GM12874 (cell line): ENCODE measurements around the gene NTRK2.

Experiments used
- TF ChIP-seq, protein P1 (sequence below): IDR thresholded peaks from 2 replicates; pipeline ENCODE4 v1.5.1; 2011; ENCODE audit warnings: low read depth, mild to moderate bottlenecking, control low read depth, low read length, moderate library complexity; ENCODE audit not compliant: insufficient read depth

Gene NTRK2

DNA sequence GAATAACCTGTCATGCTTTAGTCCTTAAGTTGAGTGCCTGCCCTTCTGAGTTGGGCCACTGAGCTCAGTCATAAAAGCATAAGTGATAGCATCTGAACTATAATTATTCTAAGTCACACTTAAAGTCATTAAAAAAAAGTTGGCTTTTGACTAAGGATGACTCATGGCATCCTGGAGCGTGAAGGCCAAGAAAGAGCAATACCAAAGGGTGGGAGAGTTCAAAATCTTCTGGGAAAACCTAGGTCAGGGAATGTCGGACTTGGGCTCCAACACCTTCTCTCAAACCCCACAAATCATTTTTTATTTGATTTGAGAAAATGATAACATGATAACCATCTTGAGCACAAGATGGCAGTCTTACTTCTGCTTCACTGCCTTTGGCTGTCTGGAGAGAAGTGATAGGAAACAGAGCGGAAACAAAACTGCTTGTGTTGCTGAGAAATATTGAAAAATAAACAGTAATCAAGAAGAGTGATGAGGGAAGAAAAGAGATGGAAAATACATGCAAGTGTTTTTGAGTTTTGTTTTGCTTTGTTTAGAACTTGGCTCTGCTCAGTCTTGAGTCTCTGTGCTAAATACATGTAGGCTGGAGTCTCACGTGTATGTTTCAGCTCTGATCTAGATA is 16.9 kb upstream of the NTRK2 start:
- TF ChIP-seq, protein P1, sequence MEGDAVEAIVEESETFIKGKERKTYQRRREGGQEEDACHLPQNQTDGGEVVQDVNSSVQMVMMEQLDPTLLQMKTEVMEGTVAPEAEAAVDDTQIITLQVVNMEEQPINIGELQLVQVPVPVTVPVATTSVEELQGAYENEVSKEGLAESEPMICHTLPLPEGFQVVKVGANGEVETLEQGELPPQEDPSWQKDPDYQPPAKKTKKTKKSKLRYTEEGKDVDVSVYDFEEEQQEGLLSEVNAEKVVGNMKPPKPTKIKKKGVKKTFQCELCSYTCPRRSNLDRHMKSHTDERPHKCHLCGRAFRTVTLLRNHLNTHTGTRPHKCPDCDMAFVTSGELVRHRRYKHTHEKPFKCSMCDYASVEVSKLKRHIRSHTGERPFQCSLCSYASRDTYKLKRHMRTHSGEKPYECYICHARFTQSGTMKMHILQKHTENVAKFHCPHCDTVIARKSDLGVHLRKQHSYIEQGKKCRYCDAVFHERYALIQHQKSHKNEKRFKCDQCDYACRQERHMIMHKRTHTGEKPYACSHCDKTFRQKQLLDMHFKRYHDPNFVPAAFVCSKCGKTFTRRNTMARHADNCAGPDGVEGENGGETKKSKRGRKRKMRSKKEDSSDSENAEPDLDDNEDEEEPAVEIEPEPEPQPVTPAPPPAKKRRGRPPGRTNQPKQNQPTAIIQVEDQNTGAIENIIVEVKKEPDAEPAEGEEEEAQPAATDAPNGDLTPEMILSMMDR = no peak

DNA sequence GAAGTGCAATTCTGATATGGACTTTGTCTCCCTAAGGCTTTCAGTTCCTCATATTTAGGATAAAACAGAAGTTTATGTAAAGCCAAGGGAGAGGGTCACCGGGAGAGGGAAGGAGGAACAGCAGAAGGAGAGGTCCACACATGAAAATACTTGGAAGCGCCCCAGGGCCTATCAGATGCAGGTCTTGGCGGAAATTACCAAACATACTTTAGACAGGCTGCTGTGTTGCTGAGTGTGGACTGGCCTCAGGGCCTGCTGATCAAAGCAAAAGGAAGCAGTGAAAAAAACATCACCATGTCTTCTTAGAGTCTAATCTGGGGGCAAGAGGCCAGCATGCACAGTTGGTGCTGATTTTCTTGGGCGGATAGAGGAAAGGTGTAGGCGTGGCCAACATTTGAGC is 14.1 kb upstream of the NTRK2 start:
- TF ChIP-seq, protein P1 = no peak

DNA sequence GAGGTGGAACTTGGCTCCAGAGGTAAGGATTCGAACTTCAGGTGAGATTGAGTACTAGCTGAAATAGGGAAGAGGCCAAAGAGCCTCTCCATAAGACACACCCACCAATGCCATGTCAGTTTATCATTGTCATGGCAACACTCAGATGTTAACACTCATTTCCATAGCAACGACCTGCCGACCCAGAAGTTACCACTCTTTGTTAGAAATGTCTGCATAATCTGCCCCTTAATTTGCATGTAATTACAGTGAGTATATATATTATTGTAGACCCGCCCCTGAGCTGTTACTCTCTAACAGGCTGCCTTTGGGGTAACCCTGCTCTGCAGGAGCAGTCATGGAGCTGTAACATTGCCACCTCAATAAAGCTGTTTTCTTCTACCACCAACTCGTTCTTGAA is 10.2 kb upstream of the NTRK2 start:
- TF ChIP-seq, protein P1 = no peak

DNA sequence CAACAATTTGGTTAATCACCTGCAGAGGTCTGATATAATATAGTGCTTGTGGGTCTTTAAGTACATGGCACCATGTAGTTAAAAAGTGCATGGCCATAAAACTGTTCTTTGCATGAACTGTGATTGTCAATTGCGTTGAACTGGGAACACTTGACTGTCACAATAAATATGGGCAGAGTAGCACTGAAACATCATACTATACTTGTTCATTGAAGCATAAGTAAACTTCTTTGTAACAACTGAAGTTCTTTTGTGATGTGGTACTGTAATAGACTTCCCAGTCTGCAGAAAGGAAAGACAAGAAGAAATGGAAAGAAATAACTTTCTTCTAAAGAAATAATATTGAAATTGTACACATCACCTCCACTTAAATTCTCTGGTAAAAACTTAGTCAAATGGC is 9.8 kb upstream of the NTRK2 start:
- TF ChIP-seq, protein P1 = no peak

DNA sequence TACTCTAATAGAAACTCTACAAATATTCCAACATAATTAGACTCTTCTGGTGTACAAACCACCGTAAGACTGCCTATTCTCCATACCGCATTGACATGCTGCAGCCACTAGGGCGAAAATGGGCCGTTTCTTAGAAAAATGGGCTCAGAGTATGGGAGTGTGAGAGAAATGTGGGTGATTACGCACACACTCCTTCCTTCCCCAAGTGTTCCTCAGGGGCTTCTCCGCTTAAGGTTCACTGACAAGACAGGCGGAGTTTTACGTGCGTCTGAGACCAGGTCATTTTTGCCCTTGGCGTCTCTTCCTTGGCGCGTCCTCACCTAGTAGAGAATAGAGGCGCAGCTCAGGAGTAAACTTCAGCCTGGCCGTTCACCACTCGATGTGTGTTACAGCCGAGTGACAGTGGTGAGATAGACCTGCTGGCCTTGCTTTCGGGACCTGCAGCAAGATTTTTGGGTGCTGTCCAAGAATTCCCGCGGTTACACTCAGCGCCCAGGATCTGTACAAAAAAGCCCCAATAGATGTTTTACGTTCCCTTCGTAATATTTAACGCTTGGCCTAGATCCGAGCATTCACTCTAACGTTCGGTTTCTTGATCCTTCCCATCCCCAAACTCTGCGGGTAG is 1.8 kb upstream of the NTRK2 start:
- TF ChIP-seq, protein P1 = peak; percentile 45; the same call in 1 of the 2 replicates

DNA sequence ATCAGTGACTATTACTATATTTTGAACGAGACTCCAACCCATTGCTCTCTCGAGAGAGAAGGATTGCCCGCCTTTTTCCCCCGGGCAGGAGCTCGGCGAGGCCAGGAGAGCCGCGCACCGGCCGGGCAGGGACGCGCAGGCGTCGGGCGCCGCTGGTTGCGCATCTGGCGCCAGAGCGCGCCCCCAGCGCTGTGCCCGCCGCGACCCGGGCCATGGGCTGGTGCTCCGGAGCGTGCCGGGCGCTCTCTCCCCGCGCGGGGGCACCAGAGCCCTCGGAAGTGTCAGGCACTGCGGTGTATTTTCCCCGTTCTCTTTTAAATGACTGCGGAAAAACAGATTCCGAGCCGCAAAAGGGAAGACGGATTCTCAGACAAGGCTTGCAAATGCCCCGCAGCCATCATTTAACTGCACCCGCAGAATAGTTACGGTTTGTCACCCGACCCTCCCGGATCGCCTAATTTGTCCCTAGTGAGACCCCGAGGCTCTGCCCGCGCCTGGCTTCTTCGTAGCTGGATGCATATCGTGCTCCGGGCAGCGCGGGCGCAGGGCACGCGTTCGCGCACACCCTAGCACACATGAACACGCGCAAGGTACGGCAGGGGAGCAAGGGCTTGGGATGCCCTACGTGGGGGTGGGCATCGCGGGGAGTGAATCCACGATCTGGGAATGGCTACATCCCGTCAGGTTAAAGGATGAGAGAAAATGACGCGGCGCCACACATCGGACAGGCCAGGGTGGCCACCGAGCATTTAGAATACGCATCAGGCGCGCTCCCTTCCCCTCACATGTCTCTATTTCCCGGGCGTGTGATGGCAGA is 1.1 kb upstream of the NTRK2 start:
- TF ChIP-seq, protein P1 = peak; percentile 62

DNA sequence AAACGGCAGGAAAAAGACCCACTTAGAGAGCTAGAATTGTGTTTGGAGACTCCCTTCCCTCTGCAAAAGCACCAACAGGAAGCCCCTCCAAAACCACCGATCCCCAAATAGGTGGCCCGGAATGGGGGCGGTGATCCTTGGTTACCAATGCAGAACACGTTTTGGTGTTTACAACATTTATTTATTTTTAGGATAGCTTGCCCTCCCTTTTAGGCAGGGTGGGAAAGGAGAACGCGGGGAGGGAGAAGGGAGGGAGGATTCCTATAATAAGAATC is 579 bp upstream of the NTRK2 start:
- TF ChIP-seq, protein P1 = no peak
